GM21423 (cell line): ENCODE data around the gene ENPP1.
"Not testable (repeated sequence)": the region's sequence is repeated elsewhere in the genome, so short reads cannot be mapped to it uniquely, and the experiment has no call there.

Experiments used
- ATAC-seq: cut with Tn5 transposase; IDR thresholded peaks from one replicate; pipeline ENCODE4 v1.9.1; 2021; ENCODE audit warnings: mild to moderate bottlenecking, moderate library complexity; ENCODE audit not compliant: unreplicated experiment

ENPP1 gene

GRCh38 chr6:131828080-131828479, 20.3 kb downstream of the ENPP1 start:
- no peak for ATAC-seq

- ATAC-seq: no peak
Measured at GRCh38 chr6:131828951-131829350, 21.1 kb downstream of the ENPP1 start.

GRCh38 chr6:131831392-131831791, 23.6 kb downstream of the ENPP1 start:
- no peak for ATAC-seq

GRCh38 chr6:131831886-131832285, 24.1 kb downstream of the ENPP1 start:
- ATAC-seq: no peak

GRCh38 chr6:131832363-131832762, 24.5 kb downstream of the ENPP1 start:
- no peak for ATAC-seq

GRCh38 chr6:131838051-131838450, 30.2 kb downstream of the ENPP1 start:
- ATAC-seq: no peak

- ATAC-seq: no peak
Measured at GRCh38 chr6:131839388-131839787, 31.6 kb downstream of the ENPP1 start.

- ATAC-seq: no peak
Measured at GRCh38 chr6:131840441-131840840, 32.6 kb downstream of the ENPP1 start.

GRCh38 chr6:131840936-131841583, 33.2 kb downstream of the ENPP1 start:
- no peak for ATAC-seq

GRCh38 chr6:131843768-131844167, 35.9 kb downstream of the ENPP1 start:
- no peak for ATAC-seq

GRCh38 chr6:131844243-131844841, 36.5 kb downstream of the ENPP1 start:
- ATAC-seq: no peak

- ATAC-seq: no peak
Measured at GRCh38 chr6:131846023-131846663, 38.3 kb downstream of the ENPP1 start.

GRCh38 chr6:131846905-131847304, 39.1 kb downstream of the ENPP1 start:
- ATAC-seq: no peak

GRCh38 chr6:131849799-131850198, 42.0 kb downstream of the ENPP1 start:
- ATAC-seq: no peak

GRCh38 chr6:131851049-131851769, 43.4 kb downstream of the ENPP1 start:
- no peak for ATAC-seq

GRCh38 chr6:131852200-131852599, 44.4 kb downstream of the ENPP1 start:
- no peak for ATAC-seq

- no peak for ATAC-seq
Measured at GRCh38 chr6:131854803-131855202, 47.0 kb downstream of the ENPP1 start.

GRCh38 chr6:131858765-131859415, 51.1 kb downstream of the ENPP1 start:
- ATAC-seq: no peak

- not testable (repeated sequence) for ATAC-seq
Measured at GRCh38 chr6:131859658-131860057, 51.8 kb downstream of the ENPP1 start.

- no peak for ATAC-seq
Measured at GRCh38 chr6:131861381-131861780, 53.6 kb downstream of the ENPP1 start.

GRCh38 chr6:131862476-131862875, 54.7 kb downstream of the ENPP1 start:
- no peak for ATAC-seq
